Stomach (tissue), 4 donors: ENCODE data around the gene BCO1.

Source experiments
- CTCF ChIP-seq, 7 experiments: fragments of 450-650 bp in 4 of 7; fragments of 200-600 bp in 3 of 7; sonication (generic) in 3 of 7; IDR thresholded peaks; one replicate each; pipeline ENCODE4 v1.5.1; 2016 to 2019; ENCODE audit warnings: antibody characterized with exemption in 7 of 7, control low read depth in 2 of 7, mild to moderate bottlenecking in 1 of 7
- EP300 ChIP-seq: sonication (generic); formaldehyde crosslinking; IDR thresholded peaks from one replicate; pipeline ENCODE4 v1.6.1; 2017; ENCODE audit warnings: antibody characterized with exemption

DNA sequence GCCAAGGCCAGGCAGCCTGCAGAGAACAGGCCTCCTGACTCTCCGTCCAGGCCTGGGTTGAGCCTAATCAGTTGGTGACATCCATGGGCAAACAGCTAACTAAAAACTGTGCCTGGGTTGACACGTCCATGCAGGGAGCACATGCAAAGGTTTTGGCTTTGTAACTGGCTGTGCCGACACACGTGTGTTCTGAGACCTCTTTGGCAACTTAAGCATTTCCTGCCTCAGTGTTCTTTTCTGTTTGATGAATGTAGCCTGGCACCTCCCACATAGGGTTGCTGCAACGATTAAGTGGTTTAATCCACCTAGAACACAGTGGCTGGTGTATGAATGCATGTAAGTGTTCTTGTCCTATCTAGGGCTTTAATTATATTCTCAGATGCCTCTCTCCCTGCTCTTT, 3.2 kb downstream of the BCO1 start:
- TF ChIP-seq EP300 (no peak), CTCF (IDR thresholded peaks at IDR 0.05) (no peak)
